Measurements from ENCODE around the gene C19orf85.

Gene C19orf85

GRCh38 chr19:55443824-55444480 lies 20.6 kb downstream of the C19orf85 start:
- Histone ChIP-seq H3K4me2 (no peak overlapping the region), H3K27me3 (ENCODE audit: insufficient read depth, low read depth) (peaks cover 68% of the 10 kb centered on the region), H3K4me1 (ENCODE audit: low read depth, poor library complexity, severe bottlenecking) (no peaks in the 10 kb centered on the region), H3K79me2 (ENCODE audit: insufficient read depth, low read depth) (no peaks in the 10 kb centered on the region), H3K27ac (no peak overlapping the region), H4K20me1 (ENCODE audit: insufficient read depth) (no peaks in the 10 kb centered on the region), H3K4me3 (IDR thresholded peaks at IDR 0.05; ENCODE audit: insufficient read depth, low read depth, low read length) (no peak overlapping the region), H3K9ac (no peak overlapping the region), H3K36me3 (ENCODE audit: insufficient read depth) (no peaks in the 10 kb centered on the region), H2AFZ (ENCODE audit: low read depth) (no peak overlapping the region)
- no peak for TF ChIP-seq CTCF (conservative IDR thresholded peaks at IDR 0.05; ENCODE audit: low read depth, low read length)

GRCh38 chr19:55443045-55443823 lies 21.3 kb downstream of the C19orf85 start, which contains the start of gene SHISA7:
Gene SHISA7 (minus strand): TSS chr19:55443300. CDS start chr19:55442863, 437 bp downstream.
- Histone ChIP-seq H3K4me2 (no peak within 1 kb of the TSS), H4K20me1 (ENCODE audit: insufficient read depth) (no peaks in the 10 kb centered on the region), H3K36me3 (ENCODE audit: insufficient read depth) (no peaks in the 10 kb centered on the region), H3K79me2 (ENCODE audit: insufficient read depth, low read depth) (no peaks in the 10 kb centered on the region), H3K27ac (no peak within 1 kb of the TSS), H3K4me1 (ENCODE audit: low read depth, poor library complexity, severe bottlenecking) (no peaks in the 10 kb centered on the region), H3K9ac (no peak within 1 kb of the TSS), H3K4me3 (IDR thresholded peaks at IDR 0.05; ENCODE audit: insufficient read depth, low read depth, low read length) (no peak within 1 kb of the TSS), H2AFZ (ENCODE audit: low read depth) (no peak within 1 kb of the TSS), H3K27me3 (ENCODE audit: insufficient read depth, low read depth) (peaks cover 73% of the 10 kb centered on the region)
- no peak for TF ChIP-seq CTCF (conservative IDR thresholded peaks at IDR 0.05; ENCODE audit: low read depth, low read length)

- peaks cover 80% of the 10 kb centered on the region for H3K27me3 ChIP-seq (ENCODE audit: insufficient read depth, low read depth)
- no peak overlapping the region for H3K4me2 ChIP-seq
These were observed 22.1 kb downstream of the C19orf85 start for GRCh38 chr19:55442372-55442961.

More at GRCh38 chr19:55442372-55442961, 22.1 kb downstream of the C19orf85 start:
- no peak overlapping the region for H3K27ac ChIP-seq
- no peak for TF ChIP-seq CTCF (conservative IDR thresholded peaks at IDR 0.05; ENCODE audit: low read depth, low read length)
- no peaks in the 10 kb centered on the region for H4K20me1 ChIP-seq (ENCODE audit: insufficient read depth)
- H3K79me2 ChIP-seq (ENCODE audit: insufficient read depth, low read depth), result no peaks in the 10 kb centered on the region
- peaks cover 1% of the 10 kb centered on the region for H3K4me1 ChIP-seq (ENCODE audit: low read depth, poor library complexity, severe bottlenecking)
- H3K36me3 ChIP-seq (ENCODE audit: insufficient read depth), result no peaks in the 10 kb centered on the region
- H3K4me3 ChIP-seq (IDR thresholded peaks at IDR 0.05; ENCODE audit: insufficient read depth, low read depth, low read length), result no peak overlapping the region
- no peak overlapping the region for H3K9ac ChIP-seq
- no peak overlapping the region for H2AFZ ChIP-seq (ENCODE audit: low read depth)
